GOT3 (cell line): ENCODE measurements around the gene ABCA9.

ENCODE experiments used
- DNase-seq: peaks from one replicate; lab custom pipeline; 2025; ENCODE audit warnings: mixed read lengths; lab: John Stamatoyannopoulos, UW

The ABCA9 gene

DNA sequence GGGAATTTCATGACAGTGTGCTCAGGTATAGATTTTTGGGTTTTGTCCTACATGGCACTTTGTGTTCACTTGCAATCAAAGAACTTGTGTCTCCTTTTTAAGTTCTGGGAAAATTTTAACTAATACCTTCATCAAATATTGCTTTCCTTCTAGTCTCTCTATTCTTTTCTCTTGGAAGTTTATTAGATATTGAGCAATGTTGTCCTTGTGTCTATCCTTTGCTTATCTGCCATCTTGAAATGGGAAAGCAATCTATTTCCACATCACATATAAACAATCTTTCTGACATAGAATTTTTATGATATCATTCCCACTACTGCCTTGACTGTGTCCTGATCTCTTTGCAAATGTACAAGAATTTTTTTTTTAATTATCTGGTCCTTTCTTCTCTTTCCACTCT is 4.4 kb upstream of the ABCA9 start:
- DNase-seq: no peak

DNA sequence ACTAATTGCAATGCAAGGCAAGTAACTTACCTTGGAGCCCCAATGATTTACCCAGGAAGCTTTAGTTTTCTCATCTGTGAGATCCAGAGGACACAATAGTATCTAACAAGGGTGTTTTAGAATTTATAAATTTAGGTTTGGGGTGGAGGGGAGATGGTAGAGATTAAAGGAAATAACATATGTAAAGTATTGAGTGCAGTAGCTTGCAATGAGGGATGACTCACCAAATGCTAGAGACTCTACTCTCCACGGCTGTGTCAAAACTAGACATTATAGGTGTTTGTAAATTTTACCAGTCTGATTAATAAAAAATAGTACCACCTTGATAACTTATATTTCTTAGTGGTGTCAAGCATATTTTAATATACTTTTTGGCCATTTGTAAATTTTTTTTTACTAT is 3.7 kb upstream of the ABCA9 start:
- no peak for DNase-seq

DNA sequence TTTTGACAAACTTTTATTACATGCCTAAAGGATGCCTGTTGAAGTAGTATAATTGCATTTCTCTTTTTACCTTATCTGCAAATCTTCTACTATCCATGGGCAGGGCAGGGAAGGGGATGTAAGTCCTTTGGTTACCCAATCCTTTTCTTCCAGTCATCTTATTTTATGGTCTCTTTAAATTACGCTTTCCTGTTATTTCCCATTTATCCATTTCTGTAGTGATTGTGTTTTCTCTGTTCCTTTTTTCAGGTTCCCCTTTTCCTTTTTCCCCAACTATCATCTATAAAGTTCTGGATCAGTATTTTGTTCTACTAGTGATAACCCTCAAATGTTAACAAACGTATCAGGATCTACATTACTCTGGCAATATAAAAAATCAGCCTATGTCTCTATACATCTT is 3.3 kb upstream of the ABCA9 start:
- no peak for DNase-seq

DNA sequence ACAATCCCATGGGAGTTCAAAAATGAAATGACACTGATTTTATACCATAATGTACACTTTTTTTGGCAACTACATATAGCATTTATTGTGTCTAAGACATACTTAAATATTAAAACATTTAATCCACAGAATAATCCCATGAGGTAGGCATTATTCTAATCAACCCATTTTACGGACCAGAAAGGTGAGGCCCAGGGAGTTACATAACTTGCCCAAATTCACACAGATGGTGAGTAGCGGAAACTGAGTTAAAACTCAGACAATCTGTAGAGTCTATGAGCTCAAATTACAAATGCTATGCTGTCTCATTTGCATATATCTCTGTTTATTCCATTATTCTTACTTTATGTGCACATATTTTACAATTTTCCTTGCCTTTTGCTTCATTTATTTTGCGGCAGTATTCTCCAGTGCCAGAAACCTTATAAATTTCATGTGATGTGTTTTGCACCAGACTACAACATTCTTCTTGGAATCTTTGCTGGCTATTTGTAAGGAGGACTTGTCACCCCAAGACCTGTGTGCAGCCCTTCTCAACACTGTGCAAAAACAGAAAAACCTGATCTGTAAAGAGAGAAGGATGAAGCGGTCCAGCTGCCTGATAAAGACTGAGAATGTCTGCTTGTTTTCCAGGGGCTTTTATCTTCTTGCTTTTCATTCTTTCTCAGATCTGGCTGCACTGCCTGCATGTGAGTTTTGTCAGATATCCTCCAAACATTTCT is 2.3 kb upstream of the ABCA9 start:
- no peak for DNase-seq

GRCh38 chr17:69061721-69062556 is 1.2 kb upstream of the ABCA9 start:
- no peak for DNase-seq

DNA sequence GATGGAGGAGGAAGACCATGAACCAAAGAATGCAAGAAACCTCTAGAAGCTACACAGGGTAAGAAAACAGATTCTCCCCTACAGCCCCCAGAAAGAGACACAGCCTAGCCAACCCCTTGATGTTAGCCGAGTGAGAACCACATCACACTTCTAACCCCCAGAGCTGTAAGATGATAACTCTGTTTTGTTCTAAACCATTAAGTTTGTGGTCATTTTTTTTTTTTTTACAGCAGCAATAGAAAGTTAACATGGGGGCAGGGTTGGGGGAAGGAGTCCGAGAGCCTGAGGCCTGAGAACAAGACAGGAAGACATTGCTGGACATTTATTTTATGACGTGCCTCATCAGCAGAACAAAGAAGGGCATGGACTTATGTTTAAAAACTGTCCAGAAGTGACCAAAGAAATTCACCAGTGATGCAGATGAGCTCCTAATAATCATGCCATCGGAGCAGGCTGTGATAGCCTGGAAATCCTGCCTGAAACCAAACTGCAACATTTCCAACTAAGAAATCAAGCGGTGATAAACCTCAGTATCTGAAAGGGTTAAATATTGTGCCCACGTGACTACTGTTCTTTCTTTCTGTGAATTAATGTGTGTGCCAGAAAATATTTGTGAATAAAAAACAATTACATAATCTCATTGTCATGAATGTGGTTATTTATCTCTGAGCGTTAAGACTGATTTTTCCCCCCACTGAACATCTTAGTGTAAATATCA is 1.1 kb downstream of the ABCA9 start:
- no peak for DNase-seq

DNA sequence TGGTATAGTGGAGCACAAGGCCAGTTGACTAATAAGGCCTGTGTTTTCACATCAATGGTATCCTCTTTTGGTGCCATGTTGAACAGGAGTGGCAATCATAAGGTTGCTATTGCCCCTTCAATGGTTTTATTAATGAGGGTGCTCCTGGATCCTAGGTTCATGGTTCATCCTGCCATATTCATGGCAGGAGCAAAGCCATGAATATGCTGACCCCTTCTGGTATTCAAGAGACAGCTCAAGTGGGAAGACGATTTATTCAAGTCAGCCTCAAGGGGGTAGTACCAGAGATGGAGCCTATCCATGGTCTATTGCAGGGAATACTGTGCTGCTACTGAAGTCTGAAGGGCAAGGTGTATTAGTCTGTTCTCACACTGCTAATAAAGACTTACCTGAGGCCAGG is 2.6 kb downstream of the ABCA9 start:
- no peak for DNase-seq

DNA sequence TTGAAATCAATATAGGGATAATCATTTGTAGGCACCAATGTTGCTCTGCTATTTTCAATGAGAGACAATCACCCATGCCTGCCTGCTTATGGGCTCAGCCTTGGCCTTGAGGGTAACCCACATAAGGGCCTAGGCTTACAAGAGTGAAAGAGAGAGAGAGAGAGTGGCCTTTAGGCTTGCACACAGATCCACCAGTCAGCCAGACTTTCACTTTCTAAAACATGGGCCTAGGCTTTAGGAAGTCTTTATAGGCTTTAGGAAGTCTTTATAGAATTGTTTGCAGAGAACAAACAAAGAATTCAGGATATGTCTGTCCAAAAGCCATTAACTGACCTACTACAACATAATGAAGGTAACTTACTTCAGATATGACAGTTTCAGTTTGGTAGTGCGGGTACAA is 3.4 kb downstream of the ABCA9 start:
- no peak for DNase-seq

- no peak for DNase-seq
Observed at GRCh38 chr17:69056179-69056823, 4.4 kb downstream of the ABCA9 start.

DNA sequence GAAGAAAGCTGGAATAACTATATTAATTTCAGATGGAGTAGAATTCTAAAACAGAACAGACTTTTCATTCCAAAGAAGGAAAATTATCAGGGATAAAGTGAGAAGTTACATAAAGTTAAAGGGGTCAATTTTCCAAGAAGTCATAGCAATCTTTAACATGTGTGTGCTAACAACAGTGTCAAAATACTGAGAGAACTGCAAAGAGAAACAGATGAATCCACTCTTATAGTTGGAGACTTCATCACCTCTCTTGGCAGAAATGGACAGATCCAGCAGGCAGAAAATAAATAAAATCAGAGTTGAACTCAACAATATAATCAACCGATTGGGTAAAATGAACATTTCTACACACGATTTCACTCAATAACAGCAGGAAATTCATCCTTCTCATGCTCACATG is 5.4 kb downstream of the ABCA9 start:
- DNase-seq: no peak

GRCh38 chr17:69050999-69051775 is 9.5 kb downstream of the ABCA9 start:
- no peak for DNase-seq

- DNase-seq: no peak
Observed at GRCh38 chr17:69048634-69049033, 12.1 kb downstream of the ABCA9 start.

DNA sequence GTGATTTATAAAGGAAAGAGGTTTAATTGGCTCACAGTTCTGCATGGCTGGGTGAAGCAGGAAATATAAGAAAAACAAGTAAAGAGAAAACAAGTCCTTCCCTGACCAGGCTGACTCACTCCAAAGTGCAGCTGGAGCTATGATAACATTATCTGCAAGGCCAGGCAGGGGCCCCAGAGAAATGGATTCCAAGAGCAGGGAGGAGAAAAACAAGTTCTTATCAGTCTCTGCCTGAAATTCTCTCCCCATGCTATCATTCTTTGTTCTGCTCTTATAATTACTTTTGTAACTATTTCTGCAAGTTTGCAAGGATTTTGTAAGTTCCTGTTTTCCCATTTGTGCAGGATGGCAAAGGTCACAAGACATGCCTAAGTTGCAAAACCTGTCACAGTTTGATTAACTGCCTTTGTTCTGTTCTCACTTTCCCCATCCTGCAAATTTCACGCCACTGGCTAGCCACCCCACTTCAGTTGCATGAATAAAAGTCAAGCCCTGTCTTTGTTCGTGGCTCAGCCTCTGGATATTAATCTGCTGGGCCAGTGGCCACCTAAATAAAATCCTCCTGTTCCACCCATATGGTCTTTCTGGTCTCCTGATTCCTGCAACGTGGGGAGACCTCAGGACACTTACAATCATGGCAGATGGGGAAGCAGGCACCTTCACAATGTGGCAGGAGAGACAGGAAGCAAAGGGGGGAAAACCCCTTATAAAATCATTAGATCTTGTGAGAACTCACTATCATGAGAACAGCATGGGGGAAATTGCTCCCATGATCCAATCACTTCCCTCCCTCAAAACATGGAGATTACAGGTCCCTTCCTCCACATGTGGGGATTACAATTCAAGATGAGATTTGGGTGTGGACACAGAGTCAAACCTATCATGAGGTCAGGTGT is 13.1 kb downstream of the ABCA9 start:
- DNase-seq: no peak

- DNase-seq: no peak
Observed at GRCh38 chr17:69046121-69046807, 14.5 kb downstream of the ABCA9 start.

GRCh38 chr17:69045646-69046045 is 15.1 kb downstream of the ABCA9 start:
- no peak for DNase-seq

- DNase-seq: no peak
Observed at GRCh38 chr17:69044371-69044770, 16.4 kb downstream of the ABCA9 start.

DNA sequence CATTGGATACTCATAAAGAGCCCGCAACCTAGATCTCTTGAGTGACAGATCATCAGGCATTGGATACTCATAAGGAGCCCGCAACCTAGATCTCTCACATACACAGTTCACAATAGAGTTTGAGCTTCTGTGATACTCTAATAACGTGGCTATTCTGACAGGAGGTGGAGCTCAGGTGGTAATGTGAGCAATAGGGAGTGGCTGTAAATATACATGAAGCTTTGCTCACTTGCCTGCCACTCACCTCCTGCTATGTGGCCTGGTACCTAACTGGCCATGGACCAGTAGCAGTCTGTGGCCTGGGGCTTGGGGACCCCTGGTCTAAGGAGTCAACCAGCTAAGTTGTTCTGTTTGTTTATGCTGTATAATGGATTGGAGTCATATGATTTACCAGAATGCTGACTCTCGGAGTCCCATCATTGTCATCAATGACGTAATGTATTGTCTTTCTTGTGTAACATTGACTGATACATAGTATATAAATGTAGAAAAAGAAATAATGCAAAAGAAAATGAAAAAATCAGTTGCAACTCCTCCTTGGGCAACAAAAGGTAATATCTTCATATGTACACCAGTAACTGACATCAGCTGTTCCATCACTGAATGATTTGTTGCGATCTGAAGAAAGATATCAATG is 17.5 kb downstream of the ABCA9 start:
- no peak for DNase-seq

GRCh38 chr17:69042308-69042707 is 18.4 kb downstream of the ABCA9 start:
- DNase-seq: no peak

GRCh38 chr17:69031839-69032238 is 28.9 kb downstream of the ABCA9 start:
- DNase-seq: no peak
